H1 (cell line): ENCODE results near the gene SPHKAP. TPM values are rescaled to one million over a fixed set of nuclear protein-coding genes. Genes with fewer than 3 reads are reported as not detected.

Source experiments
- CTCF ChIA-PET: fragments of 300-600 bp; sonication (Branson Sonifier 250); formaldehyde crosslinking; loops from one replicate; lab custom pipeline; 2021; ENCODE audit not compliant: partially characterized antibody; lab: Charles Lee
- POLR2A ChIA-PET: fragments of 300-600 bp; sonication (Branson Sonifier 250); formaldehyde crosslinking; loops from one replicate; lab custom pipeline; 2021; ENCODE audit warnings: inconsistent platforms; ENCODE audit not compliant: partially characterized antibody; lab: Charles Lee
- DNase-seq, 2 experiments: peaks; one replicate each; pipeline versions ENCODE4 v3.0.0 to v3.0.0-alpha.2; 2010 to 2022; ENCODE audit warnings: low spot score in 2 of 2, low read depth in 1 of 2, mixed read lengths in 1 of 2
- FAIRE-seq: peaks from 2 replicates; lab custom pipeline; 2011; peaks lifted over from hg19 to GRCh38; lab: Jason Lieb, UNC
- H2AFZ ChIP-seq: 2 replicates; pipeline ENCODE4 v1.8.1; 2012; ENCODE audit warnings: low read length, inconsistent platforms
- H2AK5ac ChIP-seq: 2 replicates; pipeline ENCODE4 v1.6.1; 2013; ENCODE audit warnings: low read depth, low read length
- H2BK120ac ChIP-seq: replicated peaks from 2 replicates; pipeline ENCODE3; 2013; ENCODE audit warnings: low read depth, low read length, inconsistent platforms
- H2BK12ac ChIP-seq: 2 replicates; pipeline ENCODE4 v1.6.1; 2013; ENCODE audit warnings: low read depth, low read length
- H2BK15ac ChIP-seq: 2 replicates; pipeline ENCODE4 v1.6.1; 2013; ENCODE audit warnings: low read length
- H2BK20ac ChIP-seq: 2 replicates; pipeline ENCODE4 v1.6.1; 2013; ENCODE audit warnings: low read length
- H2BK5ac ChIP-seq: 2 replicates; pipeline ENCODE4 v1.6.1; 2013; ENCODE audit warnings: low read depth, low read length
- H3K14ac ChIP-seq: 2 replicates; pipeline ENCODE4 v1.6.1; 2013; ENCODE audit warnings: inconsistent platforms; ENCODE audit not compliant: insufficient read length
- H3K18ac ChIP-seq: 2 replicates; pipeline ENCODE4 v1.6.1; 2013; ENCODE audit warnings: low read length; ENCODE audit errors: extremely low read depth
- H3K23ac ChIP-seq: 2 replicates; pipeline ENCODE4 v1.6.1; 2013; ENCODE audit warnings: inconsistent platforms; ENCODE audit not compliant: insufficient read length
- H3K23me2 ChIP-seq: 2 replicates; pipeline ENCODE4 v1.6.1; 2013; ENCODE audit warnings: low read depth, low read length
- H3K27ac ChIP-seq: 2 replicates; pipeline ENCODE4 v1.6.1; 2011; ENCODE audit warnings: low read depth, low read length, inconsistent platforms
- H3K27me3 ChIP-seq, 4 experiments: replicated peaks in 1 of 4; 1 replicate in 1 of 4; 2 replicates in 3 of 4; pipeline versions ENCODE4 v1.6.1 to v1.8.1; 2011 to 2013; ENCODE audit warnings: low read length in 3 of 4, mild to moderate bottlenecking in 3 of 4, inconsistent platforms in 2 of 4, mixed read lengths in 2 of 4, moderate library complexity in 1 of 4; ENCODE audit not compliant: control insufficient read depth in 3 of 4, insufficient read depth in 3 of 4; ENCODE audit errors: extremely low read depth in 1 of 4
- H3K36me3 ChIP-seq, 4 experiments: 2 replicates each; pipeline versions ENCODE4 v1.6.1 to v1.8.1; 2011 to 2013; ENCODE audit warnings: mild to moderate bottlenecking in 4 of 4, low read length in 3 of 4, moderate library complexity in 2 of 4, control low read depth in 1 of 4, inconsistent platforms in 1 of 4; ENCODE audit not compliant: insufficient read depth in 4 of 4, control insufficient read depth in 2 of 4
- H3K4ac ChIP-seq: replicated peaks from 2 replicates; pipeline ENCODE3; 2013; ENCODE audit warnings: low read length, low read depth, mixed read lengths, inconsistent platforms; ENCODE audit not compliant: insufficient read length
- H3K4me1 ChIP-seq, 4 experiments: replicated peaks in 1 of 4; 1 replicate in 1 of 4; 2 replicates in 3 of 4; pipeline versions ENCODE4 v1.6.1 to v1.8.1; 2011 to 2013; ENCODE audit warnings: low read length in 3 of 4, inconsistent platforms in 2 of 4, mixed read lengths in 1 of 4; ENCODE audit not compliant: insufficient read depth in 4 of 4, control insufficient read depth in 3 of 4
- H3K4me2 ChIP-seq, 2 experiments: 2 replicates each; pipeline versions ENCODE4 v1.6.1 to v1.8.1; 2011 to 2013; ENCODE audit warnings: low read depth in 2 of 2, low read length in 2 of 2, control low read depth in 1 of 2, inconsistent platforms in 1 of 2, mild to moderate bottlenecking in 1 of 2; ENCODE audit not compliant: insufficient read depth in 1 of 2
- H3K4me3 ChIP-seq, 4 experiments: fragments of 200-600, 300-600 bp in 1 of 4; sonication (generic), shearing (Covaris generic), sonication (Bioruptor Twin) in 1 of 4; 2 replicates each; pipeline versions ENCODE4 v1.5.1 to v1.8.1; 2011 to 2016; ENCODE audit warnings: low read length in 4 of 4, low read depth in 3 of 4, control low read depth in 2 of 4, inconsistent platforms in 2 of 4, mild to moderate bottlenecking in 2 of 4, mixed read lengths in 1 of 4, moderate library complexity in 1 of 4; ENCODE audit not compliant: insufficient read depth in 2 of 4; ENCODE audit errors: extremely low read depth in 1 of 4
- H3K56ac ChIP-seq: replicated peaks from 2 replicates; pipeline ENCODE3; 2013; ENCODE audit warnings: low read depth, mild to moderate bottlenecking, mixed read lengths, low read length, inconsistent platforms; ENCODE audit not compliant: insufficient read length
- H3K79me1 ChIP-seq: 2 replicates; pipeline ENCODE4 v1.6.1; 2013; ENCODE audit warnings: low read depth, low read length, control low read depth
- H3K79me2 ChIP-seq, 2 experiments: 2 replicates each; pipeline versions ENCODE4 v1.6.1 to v1.8.1; 2012 to 2013; ENCODE audit warnings: low read length in 2 of 2, mild to moderate bottlenecking in 2 of 2, inconsistent platforms in 1 of 2; ENCODE audit not compliant: insufficient read depth in 2 of 2, control insufficient read depth in 1 of 2
- H3K9ac ChIP-seq, 4 experiments: replicated peaks in 1 of 4; 1 replicate in 1 of 4; 2 replicates in 3 of 4; pipeline versions ENCODE4 v1.6.1 to v1.8.1; 2011 to 2013; ENCODE audit warnings: low read depth in 3 of 4, low read length in 3 of 4, control low read depth in 2 of 4, mild to moderate bottlenecking in 2 of 4, moderate library complexity in 2 of 4, inconsistent platforms in 1 of 4; ENCODE audit errors: extremely low read depth in 1 of 4
- H3K9me3 ChIP-seq, 2 experiments: 2 replicates each; pipeline versions ENCODE4 v1.6.1 to v1.8.1; 2012 to 2013; ENCODE audit warnings: mild to moderate bottlenecking in 2 of 2, moderate library complexity in 2 of 2, control low read depth in 1 of 2, inconsistent platforms in 1 of 2, low read depth in 1 of 2, low read length in 1 of 2, mixed read lengths in 1 of 2; ENCODE audit not compliant: insufficient read depth in 2 of 2
- H4K20me1 ChIP-seq, 2 experiments: replicated peaks in 1 of 2; 2 replicates each; pipeline versions ENCODE3 to v1.8.1; 2011 to 2013; ENCODE audit warnings: inconsistent platforms in 2 of 2, low read length in 2 of 2, mild to moderate bottlenecking in 1 of 2; ENCODE audit not compliant: insufficient read depth in 2 of 2, control insufficient read depth in 1 of 2
- H4K5ac ChIP-seq: 2 replicates; pipeline ENCODE4 v1.6.1; 2013; ENCODE audit warnings: low read length, low read depth, mixed read lengths, inconsistent platforms; ENCODE audit not compliant: insufficient read length
- H4K8ac ChIP-seq: 2 replicates; pipeline ENCODE4 v1.8.0; 2013; ENCODE audit warnings: mild to moderate bottlenecking, moderate library complexity, low read length, inconsistent platforms; ENCODE audit not compliant: insufficient read depth; ENCODE audit errors: extremely low read depth
- H4K91ac ChIP-seq: replicated peaks from 2 replicates; pipeline ENCODE3; 2013; ENCODE audit warnings: low read length, mixed read lengths, inconsistent platforms; ENCODE audit not compliant: insufficient read length
- CBX5 ChIP-seq: fragments of 300-800, 300-1000 bp; sonication (generic); IDR thresholded peaks from 2 replicates; pipeline ENCODE4 v1.7.1; 2016; ENCODE audit warnings: antibody characterized with exemption, low read length, low read depth
- CBX8 ChIP-seq: fragments of 300-800, 300-1000 bp; sonication (generic); IDR thresholded peaks from 2 replicates; pipeline ENCODE4 v1.7.1; 2016; ENCODE audit warnings: low read depth, low read length, borderline replicate concordance
- GABPA ChIP-seq: IDR thresholded peaks from 2 replicates; pipeline ENCODE4 v1.6.1; 2011; ENCODE audit warnings: mild to moderate bottlenecking, low read length, moderate library complexity, borderline replicate concordance; ENCODE audit not compliant: insufficient read depth
- GTF2F1 ChIP-seq: IDR thresholded peaks from 2 replicates; pipeline ENCODE4 v1.6.1; 2012; ENCODE audit warnings: low read depth, low read length, improper control_type of control experiment, borderline replicate concordance
- KDM1A ChIP-seq: fragments of 200-600, 300-600 bp; sonication (generic); IDR thresholded peaks from 2 replicates; pipeline ENCODE4 v1.7.1; 2016; ENCODE audit warnings: mild to moderate bottlenecking, low read length, borderline replicate concordance
- NANOG ChIP-seq: IDR thresholded peaks from 2 replicates; pipeline ENCODE4 v1.6.1; 2011; ENCODE audit warnings: low read length, low read depth, mild to moderate bottlenecking, inconsistent platforms; ENCODE audit not compliant: insufficient read depth, poor library complexity, severe bottlenecking
- SIRT6 ChIP-seq: IDR thresholded peaks from one replicate; pipeline ENCODE4 v1.7.1; 2012; ENCODE audit warnings: low read length, inconsistent platforms
- SP4 ChIP-seq: IDR thresholded peaks from 2 replicates; pipeline ENCODE4 v1.6.1; 2012; ENCODE audit warnings: low read length, inconsistent platforms
- SUZ12 ChIP-seq: fragments of 200-600 bp; sonication (generic); IDR thresholded peaks from 2 replicates; pipeline ENCODE4 v1.6.1; 2012; ENCODE audit warnings: mild to moderate bottlenecking, inconsistent platforms, low read length, moderate library complexity, mixed read lengths
- TEAD4 ChIP-seq: IDR thresholded peaks from 2 replicates; pipeline ENCODE4 v1.6.1; 2012; ENCODE audit warnings: low read depth, low read length, inconsistent platforms, mixed read lengths
- YY1 ChIP-seq: IDR thresholded peaks from 2 replicates; pipeline ENCODE4 v1.6.1; 2011; ENCODE audit warnings: low read depth, mild to moderate bottlenecking, low read length
- WGBS, 2 experiments: shearing (Covaris generic) in 1 of 2; methylation state at CpG; one replicate each; pipeline versions ENCODE4 v1.1.6 to v1.1.7; 2013 to 2015; ENCODE audit warnings: low lambda C conversion rate in 2 of 2, mixed read lengths in 2 of 2, inconsistent platforms in 1 of 2, low coverage in 1 of 2, missing lambda C conversion rate in 1 of 2; ENCODE audit not compliant: insufficient replicate concordance in 2 of 2, insufficient coverage in 1 of 2, insufficient read length in 1 of 2; ENCODE audit errors: extremely low coverage in 1 of 2, missing lambda C conversion rate in 1 of 2; 5-methylcytosine and 5-hydroxymethylcytosine counted together
- polyA plus RNA-seq, 7 experiments: library from polyadenylated mRNA; depleted of rRNA in 3 of 7; stranded (reverse) in 5 of 7; unstranded in 2 of 7; fragments of >200 nt in 5 of 7; fragments of 200-250 nt in 2 of 7; gene quantifications; 1 replicate in 5 of 7; 2 replicates in 1 of 7; 4 replicates in 1 of 7; pipeline versions ENCODE4 v1.2.1 to v1.2.3, GENCODE V29; 2011 to 2013; ENCODE audit warnings: missing spikeins in 2 of 7, mixed read lengths in 2 of 7
- total RNA-seq: library from RNA; stranded (reverse); fragmentation: NEBNext Ultra II Directional; extraction: Animal tissue kit (Norgen Biotek cat#: 25700); gene quantifications from 2 replicates; pipeline ENCODE4 v1.2.1, GENCODE V29; 2021
- TF ChIP-seq, protein P1 (sequence below): IDR thresholded peaks from 2 replicates; pipeline ENCODE4 v1.6.1; 2012; ENCODE audit warnings: low read length, inconsistent platforms
- TF ChIP-seq, protein P2 (sequence below): IDR thresholded peaks from 2 replicates; pipeline ENCODE4 v1.6.1; 2012; ENCODE audit warnings: inconsistent platforms

Gene SPHKAP
- total and polyA plus RNA-seq, 2 of the 8 experiments (the other 6 are each of a cell fraction or from before 2014, with no cell fraction given): 0.02 TPM; not detected in 1

DNA sequence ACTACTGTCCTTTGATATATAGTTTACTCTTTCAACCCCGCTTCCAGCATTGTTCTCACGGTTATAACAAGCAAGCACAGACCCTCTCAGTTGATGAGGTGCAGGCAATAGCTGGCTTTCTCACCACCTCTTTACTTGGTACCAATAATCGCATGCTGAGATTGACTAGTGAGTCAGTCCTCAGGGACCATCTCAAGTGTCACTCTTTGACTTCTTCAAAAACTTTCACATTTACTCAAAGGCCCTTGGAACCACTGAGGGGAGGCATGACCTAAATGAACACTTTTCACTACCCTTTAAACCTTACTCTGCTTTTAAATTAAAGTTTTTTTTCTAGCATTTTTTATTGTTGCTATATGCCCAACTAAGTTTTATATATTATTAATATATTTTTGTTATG is 208.2 kb downstream of the SPHKAP start:
- DNase-seq (no peak), FAIRE-seq (no peak)
- Histone ChIP-seq H3K79me2 (no peaks in the 10 kb centered on the region), H2AK5ac (no peak overlapping the region), H2BK20ac (no peak overlapping the region), H2BK120ac (no peak overlapping the region), H3K14ac (no peak overlapping the region), H3K79me1 (no peaks in the 10 kb centered on the region), H3K56ac (no peak overlapping the region), H3K23me2 (no peaks in the 10 kb centered on the region), H3K18ac (no peak overlapping the region), H4K5ac (no peak overlapping the region), H3K27ac (no peak overlapping the region), H3K36me3 (no peaks in the 10 kb centered on the region), H2BK15ac (no peak overlapping the region), H4K20me1 (no peaks in the 10 kb centered on the region), H2AFZ (no peak overlapping the region), H2BK12ac (no peak overlapping the region), H3K23ac (no peak overlapping the region), H3K9ac (no peak overlapping the region), H3K27me3 (no peaks in the 10 kb centered on the region), H3K4me2 (no peak overlapping the region), H3K4me3 (no peak overlapping the region), H4K8ac (no peak overlapping the region), H2BK5ac (no peak overlapping the region), H3K4ac (no peak overlapping the region), H4K91ac (no peak overlapping the region), H3K9me3 (no peaks in the 10 kb centered on the region), H3K4me1 (no peaks in the 10 kb centered on the region)
- 89% methylated on average over 3 of the region's 3 CpGs; no CpG with 5 or more reads in 1 of the 2 experiments for WGBS, 2 experiments
- ChIA-PET POLR2A (no interaction called here), CTCF (interaction anchor here (0.7 kb wide), 1 partner anchor 99 kb away, joined by 3 read pairs; no protein-coding TSS in a partner anchor)
- TF ChIP-seq SP4 (no peak), KDM1A (no peak), CBX5 (no peak), CBX8 (no peak), SIRT6 (no peak), YY1 (no peak), SUZ12 (no peak), GTF2F1 (no peak), NANOG (no peak), TEAD4 (no peak), GABPA (no peak)
- TF ChIP-seq, protein P1, sequence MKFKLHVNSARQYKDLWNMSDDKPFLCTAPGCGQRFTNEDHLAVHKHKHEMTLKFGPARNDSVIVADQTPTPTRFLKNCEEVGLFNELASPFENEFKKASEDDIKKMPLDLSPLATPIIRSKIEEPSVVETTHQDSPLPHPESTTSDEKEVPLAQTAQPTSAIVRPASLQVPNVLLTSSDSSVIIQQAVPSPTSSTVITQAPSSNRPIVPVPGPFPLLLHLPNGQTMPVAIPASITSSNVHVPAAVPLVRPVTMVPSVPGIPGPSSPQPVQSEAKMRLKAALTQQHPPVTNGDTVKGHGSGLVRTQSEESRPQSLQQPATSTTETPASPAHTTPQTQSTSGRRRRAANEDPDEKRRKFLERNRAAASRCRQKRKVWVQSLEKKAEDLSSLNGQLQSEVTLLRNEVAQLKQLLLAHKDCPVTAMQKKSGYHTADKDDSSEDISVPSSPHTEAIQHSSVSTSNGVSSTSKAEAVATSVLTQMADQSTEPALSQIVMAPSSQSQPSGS: no peak
- TF ChIP-seq, protein P2, sequence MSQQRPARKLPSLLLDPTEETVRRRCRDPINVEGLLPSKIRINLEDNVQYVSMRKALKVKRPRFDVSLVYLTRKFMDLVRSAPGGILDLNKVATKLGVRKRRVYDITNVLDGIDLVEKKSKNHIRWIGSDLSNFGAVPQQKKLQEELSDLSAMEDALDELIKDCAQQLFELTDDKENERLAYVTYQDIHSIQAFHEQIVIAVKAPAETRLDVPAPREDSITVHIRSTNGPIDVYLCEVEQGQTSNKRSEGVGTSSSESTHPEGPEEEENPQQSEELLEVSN: no peak
